Fibroblast of skin of right biceps (primary cell): ENCODE results near the gene WDR91.
A peak's percentile ranks its signal among the peaks of the same experiment; 100 is the strongest.
"Not testable (repeated sequence)": the region's sequence is repeated elsewhere in the genome, so short reads cannot be mapped to it uniquely, and the experiment has no call there.

ENCODE experiments used
- DNase-seq: peaks from one replicate; pipeline ENCODE4 v3.0.0-alpha.2; 2013

Gene WDR91

GRCh38 chr7:135177028-135177696 is 34.2 kb downstream of the WDR91 start:
- DNase-seq, result no peak

- DNase-seq, result no peak
Measured at GRCh38 chr7:135175931-135176330, 35.4 kb downstream of the WDR91 start.

GRCh38 chr7:135174941-135175340 is 36.4 kb downstream of the WDR91 start:
- DNase-seq, result no peak

- not testable (repeated sequence) for DNase-seq
Measured at GRCh38 chr7:135173916-135174315, 37.4 kb downstream of the WDR91 start.

- not testable (repeated sequence) for DNase-seq
Measured at GRCh38 chr7:135171581-135172291, 39.6 kb downstream of the WDR91 start.

GRCh38 chr7:135170998-135171481 is 40.3 kb downstream of the WDR91 start:
- DNase-seq, result not testable (repeated sequence)

- DNase-seq, result peak; percentile 95
Measured at GRCh38 chr7:135170274-135170997, 40.9 kb downstream of the WDR91 start, which contains the start of gene CYREN. CYREN (minus strand) TSS chr7:135170707; CDS start chr7:135168922, 1,785 bp downstream.

- no peak for DNase-seq
Measured at GRCh38 chr7:135169964-135170273, 41.4 kb downstream of the WDR91 start.

- peak; percentile 61 for DNase-seq
Measured at GRCh38 chr7:135169141-135169963, 42.0 kb downstream of the WDR91 start.

GRCh38 chr7:135168489-135169140 is 42.7 kb downstream of the WDR91 start:
- no peak for DNase-seq

GRCh38 chr7:135168001-135168400 is 43.3 kb downstream of the WDR91 start:
- no peak for DNase-seq

- no peak for DNase-seq
Measured at GRCh38 chr7:135167365-135167917, 43.9 kb downstream of the WDR91 start.

- no peak for DNase-seq
Measured at GRCh38 chr7:135166338-135166990, 44.9 kb downstream of the WDR91 start.

- DNase-seq, result no peak
Measured at GRCh38 chr7:135165862-135166261, 45.5 kb downstream of the WDR91 start.

- no peak for DNase-seq
Measured at GRCh38 chr7:135164357-135165061, 46.8 kb downstream of the WDR91 start.

- no peak for DNase-seq
Measured at GRCh38 chr7:135162382-135163001, 48.8 kb downstream of the WDR91 start.

GRCh38 chr7:135161669-135162068 is 49.7 kb downstream of the WDR91 start:
- DNase-seq, result no peak

- DNase-seq, result no peak
Measured at GRCh38 chr7:135160858-135161653, 50.3 kb downstream of the WDR91 start.
